Measurements from ENCODE around the gene FADS3. TPM values are rescaled to one million over a fixed set of nuclear protein-coding genes. Genes with fewer than 3 reads are reported as not detected.

FADS3 gene
- total and polyA plus RNA-seq, 2 experiments from 2014 or later, result 44.4 to 73.5 TPM

DNA sequence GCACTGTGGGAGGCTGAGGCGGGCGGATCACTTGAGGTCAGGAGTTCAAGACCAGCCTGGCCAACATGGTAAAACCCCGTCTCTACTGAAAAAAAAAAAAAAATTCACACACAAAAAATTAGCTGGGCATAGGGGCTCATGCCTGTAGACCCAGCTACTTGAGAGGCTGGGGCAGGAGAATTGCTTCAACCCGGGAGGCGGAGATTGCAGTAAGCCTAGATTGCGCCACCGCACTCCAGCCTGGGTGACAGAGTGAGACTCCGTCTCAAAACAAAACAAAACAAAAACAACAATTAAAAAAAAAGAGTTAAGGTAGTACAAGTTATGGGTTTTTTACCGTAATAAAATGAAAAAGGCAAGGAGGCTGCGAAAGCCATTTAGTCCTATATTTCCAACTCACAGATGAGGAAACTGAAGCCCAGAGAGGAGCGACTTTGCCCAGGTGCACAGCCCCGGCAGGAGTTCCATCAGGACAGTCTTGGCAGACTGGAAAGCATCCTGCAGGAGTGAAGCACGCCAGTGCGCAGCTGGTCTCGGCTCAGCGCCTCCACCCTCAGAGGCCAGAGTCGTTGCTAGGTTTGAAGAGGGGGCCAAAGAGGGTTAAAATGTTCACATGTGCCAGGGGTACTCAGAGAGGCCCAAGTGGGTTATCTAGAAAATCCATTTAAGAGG, 3.8 kb upstream of the FADS3 start:
- H3K27me3 Mint-ChIP-seq (ENCODE audit: insufficient read depth, low read depth, poor library complexity), result peaks cover 14% of the 10 kb centered on the region
- no peak overlapping the region; the same call in 2 of the 3 replicates for H3K4me3 Mint-ChIP-seq
- H3K9me3 Mint-ChIP-seq, result no peaks in the 10 kb centered on the region; the same call in 2 of the 3 replicates
- no peak overlapping the region for H2AFZ ChIP-seq
- ATAC-seq (no peak), DNase-seq (ENCODE audit: low spot score) (no peak)
- peaks cover 11% of the 10 kb centered on the region for H3K4me1 ChIP-seq (ENCODE audit: insufficient read depth)
- H4K20me1 ChIP-seq (replicated peaks; ENCODE audit: insufficient read depth), result no peaks in the 10 kb centered on the region; the same call in 1 of the 2 replicates
- H3K79me2 ChIP-seq (replicated peaks; ENCODE audit: insufficient read depth), result peaks cover 2% of the 10 kb centered on the region; the same call in 1 of the 2 replicates
- TF ChIP-seq, protein P1, sequence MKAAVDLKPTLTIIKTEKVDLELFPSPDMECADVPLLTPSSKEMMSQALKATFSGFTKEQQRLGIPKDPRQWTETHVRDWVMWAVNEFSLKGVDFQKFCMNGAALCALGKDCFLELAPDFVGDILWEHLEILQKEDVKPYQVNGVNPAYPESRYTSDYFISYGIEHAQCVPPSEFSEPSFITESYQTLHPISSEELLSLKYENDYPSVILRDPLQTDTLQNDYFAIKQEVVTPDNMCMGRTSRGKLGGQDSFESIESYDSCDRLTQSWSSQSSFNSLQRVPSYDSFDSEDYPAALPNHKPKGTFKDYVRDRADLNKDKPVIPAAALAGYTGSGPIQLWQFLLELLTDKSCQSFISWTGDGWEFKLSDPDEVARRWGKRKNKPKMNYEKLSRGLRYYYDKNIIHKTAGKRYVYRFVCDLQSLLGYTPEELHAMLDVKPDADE (IDR thresholded peaks at IDR 0.05), result no peak
- TF ChIP-seq, protein P2, sequence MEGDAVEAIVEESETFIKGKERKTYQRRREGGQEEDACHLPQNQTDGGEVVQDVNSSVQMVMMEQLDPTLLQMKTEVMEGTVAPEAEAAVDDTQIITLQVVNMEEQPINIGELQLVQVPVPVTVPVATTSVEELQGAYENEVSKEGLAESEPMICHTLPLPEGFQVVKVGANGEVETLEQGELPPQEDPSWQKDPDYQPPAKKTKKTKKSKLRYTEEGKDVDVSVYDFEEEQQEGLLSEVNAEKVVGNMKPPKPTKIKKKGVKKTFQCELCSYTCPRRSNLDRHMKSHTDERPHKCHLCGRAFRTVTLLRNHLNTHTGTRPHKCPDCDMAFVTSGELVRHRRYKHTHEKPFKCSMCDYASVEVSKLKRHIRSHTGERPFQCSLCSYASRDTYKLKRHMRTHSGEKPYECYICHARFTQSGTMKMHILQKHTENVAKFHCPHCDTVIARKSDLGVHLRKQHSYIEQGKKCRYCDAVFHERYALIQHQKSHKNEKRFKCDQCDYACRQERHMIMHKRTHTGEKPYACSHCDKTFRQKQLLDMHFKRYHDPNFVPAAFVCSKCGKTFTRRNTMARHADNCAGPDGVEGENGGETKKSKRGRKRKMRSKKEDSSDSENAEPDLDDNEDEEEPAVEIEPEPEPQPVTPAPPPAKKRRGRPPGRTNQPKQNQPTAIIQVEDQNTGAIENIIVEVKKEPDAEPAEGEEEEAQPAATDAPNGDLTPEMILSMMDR (conservative IDR thresholded peaks at IDR 0.05; ENCODE audit: low read depth in 2 of 2), result no peak
- TF ChIP-seq JUNB (IDR thresholded peaks at IDR 0.05; ENCODE audit: unreplicated experiment) (no peak), ZNF114 (CRISPR knock-in tag; IDR thresholded peaks at IDR 0.05) (no peak), CREB1 (CRISPR knock-in tag; IDR thresholded peaks at IDR 0.05; ENCODE audit: low read depth) (no peak), EZH2 (IDR thresholded peaks at IDR 0.05; ENCODE audit: low read depth, unreplicated experiment) (no peak), ZNF331 (CRISPR knock-in tag; IDR thresholded peaks at IDR 0.05; ENCODE audit: low read depth) (no peak)
- H3K27ac ChIP-seq (ENCODE audit: low read depth), result no peak overlapping the region
- no peaks in the 10 kb centered on the region for H3K9me2 ChIP-seq (ENCODE audit: insufficient read depth)
- H3K4me1 Mint-ChIP-seq, result peaks cover 19% of the 10 kb centered on the region; the same call in 2 of the 3 replicates
- H3K4me2 ChIP-seq, result no peak overlapping the region
- H3K36me3 ChIP-seq (ENCODE audit: insufficient read depth), result no peaks in the 10 kb centered on the region
- no peak overlapping the region for H3K4me3 ChIP-seq
- H3K27me3 ChIP-seq (ENCODE audit: insufficient read depth), result no peaks in the 10 kb centered on the region
- H3K36me3 Mint-ChIP-seq (ENCODE audit: low read depth), result no peaks in the 10 kb centered on the region; the same call in 2 of the 3 replicates
- 0 out of 2 replicates have a peak, but pooled peaks cover 5% of the 10 kb centered on the region for H3F3A ChIP-seq (replicated peaks; ENCODE audit: low read depth)
- no peak overlapping the region for H3K27ac Mint-ChIP-seq

DNA sequence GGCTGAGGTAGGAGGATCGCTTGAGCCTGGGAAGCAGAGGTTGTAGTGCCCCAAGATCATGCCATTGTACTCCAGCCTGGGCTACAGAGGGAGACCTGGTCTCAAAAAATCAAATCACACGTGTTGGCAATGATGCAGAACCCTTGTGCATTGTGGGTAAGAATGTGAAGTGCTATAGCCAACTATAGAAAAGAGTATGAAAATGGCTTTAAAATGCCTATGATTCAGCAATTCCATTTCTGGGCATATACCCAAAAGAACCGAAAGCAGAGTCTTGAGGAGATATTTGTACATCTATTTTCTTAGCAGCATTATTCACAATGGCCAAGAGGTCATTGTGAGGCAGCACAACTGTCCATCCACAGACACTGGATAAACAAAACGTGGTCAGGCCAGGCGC, 2.6 kb upstream of the FADS3 start:
- H3K9me2 ChIP-seq (ENCODE audit: insufficient read depth), result no peaks in the 10 kb centered on the region
- H3K79me2 ChIP-seq (replicated peaks; ENCODE audit: insufficient read depth), result peaks cover 7% of the 10 kb centered on the region
- DNase-seq (ENCODE audit: low spot score) (no peak), ATAC-seq (no peak)
- no peaks in the 10 kb centered on the region; the same call in 2 of the 3 replicates for H3K36me3 Mint-ChIP-seq (ENCODE audit: low read depth)
- H3K36me3 ChIP-seq (ENCODE audit: insufficient read depth), result no peaks in the 10 kb centered on the region
- H3K27ac ChIP-seq (ENCODE audit: low read depth), result no peak overlapping the region
- no peak overlapping the region for H3K4me2 ChIP-seq
- peaks cover 15% of the 10 kb centered on the region; the same call in 2 of the 3 replicates for H3K4me1 Mint-ChIP-seq
- no peak overlapping the region for H3K27ac Mint-ChIP-seq
- no peak for TF ChIP-seq NANOG (IDR thresholded peaks at IDR 0.05; ENCODE audit: borderline replicate concordance)
- TF ChIP-seq, protein P2 (conservative IDR thresholded peaks at IDR 0.05; ENCODE audit: low read depth in 2 of 2), result no peak
- TF ChIP-seq, protein P1 (IDR thresholded peaks at IDR 0.05), result no peak
- H3K4me1 ChIP-seq (ENCODE audit: insufficient read depth), result peaks cover 11% of the 10 kb centered on the region
- H3K4me3 ChIP-seq, result no peak overlapping the region
- H3F3A ChIP-seq (replicated peaks; ENCODE audit: low read depth), result 0 out of 2 replicates have a peak, but pooled peaks cover 5% of the 10 kb centered on the region
- no peaks in the 10 kb centered on the region; the same call in 2 of the 3 replicates for H3K9me3 Mint-ChIP-seq
- H2AFZ ChIP-seq, result no peak overlapping the region
- H4K20me1 ChIP-seq (replicated peaks; ENCODE audit: insufficient read depth), result no peaks in the 10 kb centered on the region; the same call in 1 of the 2 replicates
- peaks cover 14% of the 10 kb centered on the region for H3K27me3 Mint-ChIP-seq (ENCODE audit: insufficient read depth, low read depth, poor library complexity)
- no peak overlapping the region for H3K4me3 Mint-ChIP-seq
- no peaks in the 10 kb centered on the region for H3K27me3 ChIP-seq (ENCODE audit: insufficient read depth)
